Ureter (tissue), 1 donor: ENCODE data around the gene HSPA12A. TPM values are rescaled to one million over a fixed set of nuclear protein-coding genes. Genes with fewer than 3 reads are reported as not detected.

Source experiments
- DNase-seq: peaks from one replicate; pipeline ENCODE4 v3.0.0-alpha.2; 2020; ENCODE audit warnings: low spot score
- total RNA-seq: library from RNA; stranded (reverse); gene quantifications from one replicate; pipeline ENCODE4 v1.2.4, GENCODE V29; 2023
- donor health status: DM: yes; HTN: yes; CAD: no.

HSPA12A gene
- total RNA-seq, result 15.7 TPM

- DNase-seq, result peak; percentile 65
These were observed at the start of gene HSPA12A for GRCh38 chr10:116742367-116743265. Gene HSPA12A, minus strand, starts transcription at chr10:116742566. Its CDS starts 97 bp downstream, at chr10:116742469.

- DNase-seq, result no peak
These were observed 48.9 kb upstream of the HSPA12A start for GRCh38 chr10:116791241-116791640.

GRCh38 chr10:116787893-116788665 lies 45.7 kb upstream of the HSPA12A start:
- DNase-seq, result peak; percentile 82

GRCh38 chr10:116787053-116787659 lies 44.8 kb upstream of the HSPA12A start:
- DNase-seq, result no peak

- no peak for DNase-seq
These were observed 43.5 kb upstream of the HSPA12A start for GRCh38 chr10:116785867-116786266.

- DNase-seq, result no peak
These were observed 42.9 kb upstream of the HSPA12A start for GRCh38 chr10:116785282-116785681.

GRCh38 chr10:116784651-116785050 lies 42.3 kb upstream of the HSPA12A start:
- DNase-seq, result no peak

- no peak for DNase-seq
These were observed 41.7 kb upstream of the HSPA12A start for GRCh38 chr10:116784035-116784434.

GRCh38 chr10:116783011-116783655 lies 40.8 kb upstream of the HSPA12A start:
- DNase-seq, result no peak

GRCh38 chr10:116781370-116781884 lies 39.1 kb upstream of the HSPA12A start:
- DNase-seq, result no peak

- no peak for DNase-seq
These were observed 38.4 kb upstream of the HSPA12A start for GRCh38 chr10:116780691-116781205.

GRCh38 chr10:116779076-116779687 lies 36.8 kb upstream of the HSPA12A start:
- no peak for DNase-seq

- no peak for DNase-seq
These were observed 34.6 kb upstream of the HSPA12A start for GRCh38 chr10:116777006-116777405.

GRCh38 chr10:116775488-116776400 lies 33.4 kb upstream of the HSPA12A start:
- DNase-seq, result no peak

- DNase-seq, result no peak
These were observed 32.4 kb upstream of the HSPA12A start for GRCh38 chr10:116774728-116775151.

GRCh38 chr10:116772909-116773705 lies 30.7 kb upstream of the HSPA12A start:
- DNase-seq, result no peak

- DNase-seq, result no peak
These were observed 29.7 kb upstream of the HSPA12A start for GRCh38 chr10:116771959-116772585.
